PFSK-1 (cell line): Measurements from ENCODE around the gene TAS2R7.

Experiments used
- FOXP2 ChIP-seq: optimal IDR thresholded peaks from 2 replicates; pipeline ENCODE3; 2011; ENCODE audit warnings: borderline replicate concordance, control low read depth, inconsistent platforms; ENCODE audit not compliant: insufficient read depth; ENCODE audit errors: extremely low read length, extremely low read depth
- POLR2AphosphoS5 ChIP-seq: IDR thresholded peaks from 2 replicates; pipeline ENCODE4 v1.6.1; 2012; ENCODE audit warnings: low read depth, mild to moderate bottlenecking, control low read depth, low read length, moderate library complexity
- SIN3A ChIP-seq: IDR thresholded peaks from 2 replicates; pipeline ENCODE4 v1.6.1; 2012; ENCODE audit warnings: mild to moderate bottlenecking, low read length, moderate library complexity, borderline replicate concordance; ENCODE audit not compliant: insufficient read depth
- TAF1 ChIP-seq: IDR thresholded peaks from 2 replicates; pipeline ENCODE4 v1.6.1; 2012; ENCODE audit warnings: low read length, control low read depth, borderline replicate concordance; ENCODE audit not compliant: insufficient read depth
- TF ChIP-seq, protein P1 (sequence below), 2 experiments: IDR thresholded peaks; 2 replicates each; pipeline versions ENCODE4 v1.6.1 to v1.8.0; 2011 to 2012; ENCODE audit warnings: low read depth in 2 of 2, low read length in 2 of 2, control low read depth in 1 of 2, inconsistent platforms in 1 of 2, mild to moderate bottlenecking in 1 of 2, moderate library complexity in 1 of 2; ENCODE audit not compliant: insufficient read depth in 1 of 2

DNA sequence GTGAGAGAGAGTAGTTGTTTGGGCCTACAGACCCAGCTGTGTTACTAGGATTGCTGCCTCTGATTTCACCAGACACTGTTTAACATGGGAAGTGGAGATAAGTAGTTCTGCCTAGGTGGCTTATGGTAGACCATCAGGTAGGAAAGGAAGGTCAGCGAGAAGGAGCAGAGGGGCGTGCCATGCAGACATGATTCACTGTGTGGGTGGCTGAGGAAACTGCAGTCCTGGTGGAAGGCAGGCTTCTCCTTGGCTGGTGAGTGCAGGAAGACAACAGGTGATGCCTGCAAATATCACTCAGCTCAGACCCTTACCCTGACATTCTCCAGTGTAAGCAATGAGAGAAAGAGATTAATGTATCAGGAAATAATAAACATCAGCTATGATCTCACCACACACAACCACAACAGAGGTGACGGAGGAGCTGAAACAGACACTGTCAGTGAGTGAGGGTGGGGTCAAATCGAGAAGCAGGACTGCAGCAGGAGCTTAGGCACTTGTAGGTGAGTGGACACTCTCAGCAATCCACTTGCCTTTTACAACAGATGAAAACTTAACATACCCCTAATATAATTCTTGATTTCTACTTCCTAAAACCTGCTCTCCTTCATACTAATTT is 48.9 kb upstream of the TAS2R7 start:
- TF ChIP-seq POLR2AphosphoS5 (no peak), SIN3A (no peak), TAF1 (no peak), FOXP2 (no peak)
- TF ChIP-seq, protein P1, sequence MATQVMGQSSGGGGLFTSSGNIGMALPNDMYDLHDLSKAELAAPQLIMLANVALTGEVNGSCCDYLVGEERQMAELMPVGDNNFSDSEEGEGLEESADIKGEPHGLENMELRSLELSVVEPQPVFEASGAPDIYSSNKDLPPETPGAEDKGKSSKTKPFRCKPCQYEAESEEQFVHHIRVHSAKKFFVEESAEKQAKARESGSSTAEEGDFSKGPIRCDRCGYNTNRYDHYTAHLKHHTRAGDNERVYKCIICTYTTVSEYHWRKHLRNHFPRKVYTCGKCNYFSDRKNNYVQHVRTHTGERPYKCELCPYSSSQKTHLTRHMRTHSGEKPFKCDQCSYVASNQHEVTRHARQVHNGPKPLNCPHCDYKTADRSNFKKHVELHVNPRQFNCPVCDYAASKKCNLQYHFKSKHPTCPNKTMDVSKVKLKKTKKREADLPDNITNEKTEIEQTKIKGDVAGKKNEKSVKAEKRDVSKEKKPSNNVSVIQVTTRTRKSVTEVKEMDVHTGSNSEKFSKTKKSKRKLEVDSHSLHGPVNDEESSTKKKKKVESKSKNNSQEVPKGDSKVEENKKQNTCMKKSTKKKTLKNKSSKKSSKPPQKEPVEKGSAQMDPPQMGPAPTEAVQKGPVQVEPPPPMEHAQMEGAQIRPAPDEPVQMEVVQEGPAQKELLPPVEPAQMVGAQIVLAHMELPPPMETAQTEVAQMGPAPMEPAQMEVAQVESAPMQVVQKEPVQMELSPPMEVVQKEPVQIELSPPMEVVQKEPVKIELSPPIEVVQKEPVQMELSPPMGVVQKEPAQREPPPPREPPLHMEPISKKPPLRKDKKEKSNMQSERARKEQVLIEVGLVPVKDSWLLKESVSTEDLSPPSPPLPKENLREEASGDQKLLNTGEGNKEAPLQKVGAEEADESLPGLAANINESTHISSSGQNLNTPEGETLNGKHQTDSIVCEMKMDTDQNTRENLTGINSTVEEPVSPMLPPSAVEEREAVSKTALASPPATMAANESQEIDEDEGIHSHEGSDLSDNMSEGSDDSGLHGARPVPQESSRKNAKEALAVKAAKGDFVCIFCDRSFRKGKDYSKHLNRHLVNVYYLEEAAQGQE (IDR thresholded peaks at IDR 0.05; ENCODE audit: insufficient read depth in 1 of 2, low read depth in 2 of 2, low read length in 2 of 2), result no peak
